SH-SY5Y (cell line): ENCODE results near the gene STK16.

Experiments used
- GATA2 ChIP-seq: IDR thresholded peaks from 2 replicates; pipeline ENCODE4 v1.6.1; 2011; ENCODE audit warnings: mild to moderate bottlenecking, low read depth, low read length
- GATA3 ChIP-seq: IDR thresholded peaks from 2 replicates; pipeline ENCODE4 v1.6.1; 2011; ENCODE audit warnings: low read depth, mild to moderate bottlenecking, low read length, moderate library complexity

STK16 gene

DNA sequence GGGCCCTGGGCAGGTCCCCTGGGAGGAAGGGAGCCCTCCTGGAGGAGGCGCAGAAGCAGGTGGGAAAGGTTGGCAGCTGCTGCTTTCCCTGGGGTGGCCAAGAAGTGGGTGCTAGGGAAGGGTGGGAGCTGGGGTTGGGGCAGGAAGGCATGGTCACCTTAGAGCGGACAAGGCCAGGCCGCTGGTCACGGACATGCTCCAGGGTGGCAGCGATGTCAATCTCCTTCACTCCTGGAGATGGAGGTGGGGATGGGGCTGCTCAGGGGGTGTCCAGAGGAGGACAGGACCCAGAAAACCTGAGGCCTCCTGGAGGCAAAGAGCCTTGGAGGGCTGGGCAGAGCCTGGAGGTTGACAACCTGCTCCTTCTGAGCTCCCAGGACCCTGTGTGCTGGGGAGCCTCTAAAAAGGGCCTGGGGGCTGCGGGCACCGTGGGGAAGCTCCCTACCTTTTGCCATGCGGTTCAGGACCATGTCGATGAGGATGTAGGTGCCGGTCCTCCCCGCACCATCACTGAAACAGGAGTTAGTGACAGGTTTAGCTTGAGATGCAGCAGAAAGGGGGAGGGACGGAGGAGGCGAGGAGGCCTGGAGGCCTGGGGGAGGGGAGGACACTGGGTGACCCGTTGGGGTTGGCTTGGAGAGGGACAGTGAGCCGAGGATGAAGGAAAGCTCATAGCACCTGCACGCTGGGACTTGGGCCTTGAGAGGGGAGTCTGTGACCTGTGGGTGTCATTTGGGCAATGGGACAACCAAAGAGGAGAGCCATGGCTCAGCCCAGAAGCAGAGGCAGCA lies 45.3 kb downstream of the STK16 start:
- TF ChIP-seq GATA2 (no peak), GATA3 (no peak)

DNA sequence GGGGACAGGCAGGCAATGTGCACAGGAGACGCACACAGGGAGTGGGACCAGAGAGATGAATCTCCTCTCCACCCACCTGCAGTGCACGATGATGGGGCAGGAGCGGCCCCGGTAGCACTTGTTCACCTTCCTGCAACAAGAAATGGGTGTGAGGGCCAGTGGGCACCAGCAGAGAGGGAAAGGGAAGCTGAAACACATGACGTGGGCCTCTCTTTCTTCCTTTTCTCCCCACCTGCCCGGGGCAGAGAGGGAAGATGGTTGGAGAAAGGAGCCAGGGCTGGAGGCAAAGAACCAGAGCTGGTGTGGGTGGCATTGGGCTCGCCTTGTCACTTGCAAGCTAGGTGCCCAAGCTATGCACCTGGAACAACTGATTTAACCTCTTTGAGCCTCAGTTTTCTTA lies 46.1 kb downstream of the STK16 start:
- TF ChIP-seq GATA2 (no peak), GATA3 (no peak)

- TF ChIP-seq GATA2 (no peak), GATA3 (no peak)
These were observed 46.7 kb downstream of the STK16 start for GRCh38 chr2:219291910-219292490.

- TF ChIP-seq GATA3 (no peak), GATA2 (no peak)
These were observed 47.3 kb downstream of the STK16 start for GRCh38 chr2:219292616-219293015.

DNA sequence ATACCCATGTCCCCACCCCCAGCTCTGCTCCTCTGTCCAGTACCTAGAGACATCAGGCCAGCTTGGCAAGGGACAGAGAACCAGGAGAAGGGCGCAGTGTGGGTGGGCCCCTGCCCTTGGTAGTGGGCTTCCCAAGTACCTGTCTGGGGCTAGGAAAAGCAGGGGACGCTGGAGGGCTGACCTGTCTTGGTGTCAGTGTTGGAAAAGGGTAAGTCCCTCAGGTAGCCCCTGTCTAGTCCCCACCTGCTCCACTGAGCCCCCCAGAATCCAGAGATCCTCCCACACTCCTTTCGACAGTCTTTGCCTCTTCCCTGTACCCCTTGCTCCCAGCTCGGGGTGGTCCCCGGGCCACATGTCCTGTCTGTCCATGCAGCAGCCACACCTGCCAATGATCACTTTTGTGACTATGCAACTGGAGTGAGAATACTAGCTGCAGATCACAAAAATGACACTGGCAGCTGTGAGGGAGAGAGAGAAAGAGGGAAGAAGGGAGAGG lies 48.5 kb downstream of the STK16 start:
- no peak for TF ChIP-seq GATA2

GRCh38 chr2:219294356-219295351 lies 49.4 kb downstream of the STK16 start:
- TF ChIP-seq GATA3 (no peak), GATA2 (no peak)

GRCh38 chr2:219296142-219296541 lies 50.9 kb downstream of the STK16 start:
- TF ChIP-seq GATA2 (no peak), GATA3 (no peak)

- no peak for TF ChIP-seq GATA3
- no peak for TF ChIP-seq GATA2
These were observed 51.5 kb downstream of the STK16 start for GRCh38 chr2:219296631-219297391.

GRCh38 chr2:219297766-219298456 lies 52.6 kb downstream of the STK16 start:
- TF ChIP-seq GATA3 = no peak
- TF ChIP-seq GATA2 = no peak

DNA sequence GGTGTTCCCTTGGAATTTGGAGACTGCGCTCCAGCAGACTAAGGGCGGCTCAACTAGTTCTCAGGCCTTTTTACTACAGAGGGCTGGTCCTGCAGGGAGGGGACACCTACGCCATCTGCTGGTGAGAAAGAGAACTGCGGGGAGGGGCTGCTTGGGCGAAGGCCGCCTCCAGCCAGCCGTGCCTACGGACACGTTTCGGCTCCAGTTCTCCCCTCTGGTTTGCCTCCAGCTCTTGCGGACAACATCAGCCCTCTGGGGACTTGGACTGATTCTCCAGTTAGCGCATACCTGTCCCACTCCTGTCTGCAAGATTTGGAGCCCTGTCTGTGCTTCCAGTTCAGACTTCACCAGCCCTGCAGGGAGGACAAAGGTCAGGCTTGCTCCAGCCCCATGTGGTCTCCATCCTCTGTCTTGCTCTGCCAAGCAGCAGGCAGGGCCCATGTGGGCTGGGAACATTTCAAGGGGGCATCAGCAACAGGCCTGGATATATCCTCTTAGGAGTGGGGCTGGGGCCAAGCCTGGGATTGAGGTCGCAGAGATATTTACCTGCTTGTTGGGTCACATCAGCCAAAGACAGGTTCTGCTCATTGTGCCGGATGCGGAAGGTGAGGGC lies 53.6 kb downstream of the STK16 start:
- TF ChIP-seq GATA3 (no peak), GATA2 (no peak)

- TF ChIP-seq GATA3 (no peak), GATA2 (no peak)
These were observed 54.1 kb downstream of the STK16 start for GRCh38 chr2:219299372-219299760.
